Left lung (tissue), 10 donors: ENCODE measurements around the gene STAT3. TPM values are rescaled to one million over a fixed set of nuclear protein-coding genes. Genes with fewer than 3 reads are reported as not detected.

Source experiments
- ATAC-seq: fragments of 200-7000 bp; cut with Tn5 transposase; one replicate; pipeline ENCODE4 v1.9.1; 2020; ENCODE audit warnings: moderate library complexity
- DNase-seq, 4 donors: peaks; one replicate each; pipeline ENCODE4 v3.0.0-alpha.2; 2013 to 2020
- H3K27ac ChIP-seq, 2 donors: fragments of 200-600 bp; sonication (generic) in 1 of 2; one replicate each; pipeline versions ENCODE4 v1.5.0 to v1.8.0; 2020 to 2021
- H3K27me3 ChIP-seq, 2 donors: fragments of 200-600 bp; sonication (generic) in 1 of 2; one replicate each; pipeline versions ENCODE4 v1.5.0 to v1.8.0; 2020 to 2021
- H3K36me3 ChIP-seq, 2 donors: fragments of 200-600 bp; sonication (generic) in 1 of 2; one replicate each; pipeline versions ENCODE4 v1.5.0 to v1.8.0; 2020 to 2021
- H3K4me1 ChIP-seq, 2 donors: fragments of 200-600 bp; one replicate each; pipeline ENCODE4 v1.8.0; 2021
- H3K4me3 ChIP-seq, 2 donors: fragments of 200-600 bp; sonication (generic) in 1 of 2; one replicate each; pipeline versions ENCODE4 v1.5.0 to v1.8.0; 2020 to 2021; ENCODE audit warnings: mild to moderate bottlenecking in 1 of 2
- H3K9me3 ChIP-seq, 2 donors: fragments of 200-600 bp; sonication (generic) in 1 of 2; one replicate each; pipeline versions ENCODE4 v1.5.0 to v1.8.0; 2020 to 2021
- intact Hi-C, 2 donors: fragments of 100-400 bp; cut with DNase I; formaldehyde crosslinking; loops; one replicate each; pipeline versions ENCODE4 v1.11.2 to v1.14.2; 2022
- polyA plus RNA-seq, 6 donors: library from polyadenylated mRNA; unstranded; fragments of 120-200 nt; gene quantifications; one replicate each; pipeline ENCODE4 v1.2.1, GENCODE V29; 2013; ENCODE audit not compliant: insufficient read length in 6 of 6
- total RNA-seq, 2 donors: library from RNA; stranded (reverse); fragmentation: NEBNext Ultra II Directional; extraction: Animal tissue kit (Norgen Biotek cat#: 25700); gene quantifications; one replicate each; pipeline ENCODE4 v1.2.1, GENCODE V29; 2021
- TF ChIP-seq, protein P1 (sequence below), 2 donors: fragments of 200-600 bp; sonication (generic) in 1 of 2; IDR thresholded peaks; one replicate each; pipeline versions ENCODE4 v1.5.0 to v1.8.0; 2021; ENCODE audit warnings: antibody characterized with exemption in 2 of 2
- donor health status: DM: no; HTN: yes; CAD: no.
- donor health status: DM: no; HTN: no; CAD: no.

STAT3 gene
- total and polyA plus RNA-seq, 8 donors: 75.0 to 271 (median 80.5) TPM

DNA sequence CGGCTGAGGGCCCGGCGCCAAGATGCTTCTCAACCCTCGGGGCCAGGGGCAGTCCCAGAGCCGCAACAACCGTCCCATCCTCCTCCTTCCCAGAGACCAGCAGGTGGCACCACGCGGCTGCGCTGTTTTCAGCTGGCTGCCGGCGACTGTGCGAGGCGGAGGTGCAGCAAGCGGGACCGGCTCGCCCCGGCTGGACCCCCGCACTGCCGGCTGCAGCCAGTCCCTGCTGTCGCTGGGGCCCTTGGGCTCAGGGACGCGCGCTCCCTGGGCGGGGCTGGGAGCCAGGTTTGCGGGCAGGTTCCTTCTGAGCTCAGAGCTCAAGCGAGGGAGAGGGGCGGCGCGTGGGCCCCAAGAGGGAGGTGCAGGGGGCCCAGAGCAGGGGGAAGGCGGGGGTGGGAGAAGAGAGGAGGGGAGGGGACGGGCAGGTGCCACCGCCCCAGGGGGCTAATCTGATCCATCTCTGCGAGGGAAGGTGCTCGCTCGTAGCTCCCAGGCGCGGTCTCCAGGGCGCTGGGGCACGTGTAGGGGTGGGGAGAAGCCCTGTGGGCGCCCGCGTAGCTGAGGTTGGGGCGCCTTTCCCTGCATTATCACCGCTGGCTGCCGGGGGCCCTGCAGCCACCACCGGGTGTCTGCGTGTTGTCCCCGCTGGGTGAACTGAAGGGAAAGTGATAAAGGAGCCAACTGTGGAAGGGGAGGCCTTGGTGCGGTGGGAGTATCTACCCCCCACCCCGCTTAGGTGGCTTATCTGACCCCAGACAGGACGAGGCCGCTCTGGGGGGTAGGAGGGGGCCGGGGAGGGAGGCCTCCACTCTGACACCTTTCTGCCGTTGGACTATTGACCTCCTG, 75.7 kb downstream of the STAT3 start:
- ATAC-seq (peak; percentile 89), DNase-seq (peak; percentile 73 to 94 (median 90))
- H3K9me3 ChIP-seq: no peaks in the 10 kb centered on the region
- peaks cover 19 to 53% of the 10 kb centered on the region in 2 donors for H3K4me1 ChIP-seq
- TF ChIP-seq, protein P1, sequence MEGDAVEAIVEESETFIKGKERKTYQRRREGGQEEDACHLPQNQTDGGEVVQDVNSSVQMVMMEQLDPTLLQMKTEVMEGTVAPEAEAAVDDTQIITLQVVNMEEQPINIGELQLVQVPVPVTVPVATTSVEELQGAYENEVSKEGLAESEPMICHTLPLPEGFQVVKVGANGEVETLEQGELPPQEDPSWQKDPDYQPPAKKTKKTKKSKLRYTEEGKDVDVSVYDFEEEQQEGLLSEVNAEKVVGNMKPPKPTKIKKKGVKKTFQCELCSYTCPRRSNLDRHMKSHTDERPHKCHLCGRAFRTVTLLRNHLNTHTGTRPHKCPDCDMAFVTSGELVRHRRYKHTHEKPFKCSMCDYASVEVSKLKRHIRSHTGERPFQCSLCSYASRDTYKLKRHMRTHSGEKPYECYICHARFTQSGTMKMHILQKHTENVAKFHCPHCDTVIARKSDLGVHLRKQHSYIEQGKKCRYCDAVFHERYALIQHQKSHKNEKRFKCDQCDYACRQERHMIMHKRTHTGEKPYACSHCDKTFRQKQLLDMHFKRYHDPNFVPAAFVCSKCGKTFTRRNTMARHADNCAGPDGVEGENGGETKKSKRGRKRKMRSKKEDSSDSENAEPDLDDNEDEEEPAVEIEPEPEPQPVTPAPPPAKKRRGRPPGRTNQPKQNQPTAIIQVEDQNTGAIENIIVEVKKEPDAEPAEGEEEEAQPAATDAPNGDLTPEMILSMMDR (IDR thresholded peaks at IDR 0.05): peak; percentile 44 to 56
- H3K27ac ChIP-seq: peak overlapping the region; percentile 60 to 63
- intact Hi-C loops: no loop called here
- no peaks in the 10 kb centered on the region for H3K27me3 ChIP-seq
- no peak overlapping the region for H3K4me3 ChIP-seq
- peaks cover 0 to 94% of the 10 kb centered on the region in 2 donors for H3K36me3 ChIP-seq

DNA sequence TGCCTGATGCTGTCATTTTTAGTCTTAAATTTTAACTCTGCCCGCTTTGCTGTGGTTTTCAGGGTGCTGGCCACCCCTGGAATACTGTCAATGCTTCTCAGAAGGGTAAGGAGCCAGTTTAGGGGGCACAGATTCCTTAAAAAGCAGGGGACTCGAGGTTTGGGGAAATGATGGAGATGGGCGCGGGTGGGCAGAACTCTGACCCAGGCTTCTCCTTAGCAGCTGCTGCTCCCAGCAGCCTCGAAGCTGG, 76.3 kb downstream of the STAT3 start:
- TF ChIP-seq, protein P1 (IDR thresholded peaks at IDR 0.05): no peak
- Histone ChIP-seq H3K27me3 (no peaks in the 10 kb centered on the region), H3K9me3 (no peaks in the 10 kb centered on the region), H3K27ac (peak overlapping the region; percentile 60 to 63), H3K4me1 (peaks cover 19 to 53% of the 10 kb centered on the region in 2 donors), H3K4me3 (no peak overlapping the region), H3K36me3 (peaks cover 0 to 94% of the 10 kb centered on the region in 2 donors)
- ATAC-seq (no peak), DNase-seq (no peak)
- intact Hi-C loops: no loop called here

DNA sequence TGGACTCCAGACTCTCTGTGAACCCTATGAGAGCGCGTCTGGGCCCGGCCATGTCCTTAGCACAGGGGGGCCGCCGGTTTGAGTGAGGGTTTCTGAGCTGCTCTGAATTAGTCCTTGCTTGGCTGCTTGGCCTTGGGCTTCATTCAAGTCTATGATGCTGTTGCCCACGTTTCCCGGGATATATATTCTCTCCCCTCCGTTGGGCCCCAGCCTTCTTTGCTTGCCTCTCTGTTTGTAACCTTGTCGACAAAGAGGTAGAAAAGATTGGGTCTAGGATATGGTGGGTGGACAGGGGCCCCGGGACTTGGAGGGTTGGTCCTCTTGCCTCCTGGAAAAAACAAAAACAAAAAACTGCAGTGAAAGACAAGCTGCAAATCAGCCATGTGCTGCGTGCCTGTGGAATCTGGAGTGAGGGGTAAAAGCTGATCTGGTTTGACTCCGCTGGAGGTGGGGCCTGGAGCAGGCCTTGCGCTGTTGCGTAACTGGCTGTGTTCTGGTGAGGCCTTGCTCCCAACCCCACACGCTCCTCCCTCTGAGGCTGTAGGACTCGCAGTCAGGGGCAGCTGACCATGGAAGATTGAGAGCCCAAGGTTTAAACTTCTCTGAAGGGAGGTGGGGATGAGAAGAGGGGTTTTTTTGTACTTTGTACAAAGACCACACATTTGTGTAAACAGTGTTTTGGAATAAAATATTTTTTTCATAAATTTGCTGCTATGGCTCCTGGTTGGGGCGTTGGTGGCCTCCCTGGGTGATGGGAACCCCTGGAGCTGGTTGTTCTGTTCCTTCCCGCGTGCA, 76.8 kb downstream of the STAT3 start:
- Histone ChIP-seq H3K27me3 (no peaks in the 10 kb centered on the region), H3K36me3 (peaks cover 0 to 94% of the 10 kb centered on the region in 2 donors), H3K4me1 (peaks cover 19 to 53% of the 10 kb centered on the region in 2 donors), H3K4me3 (no peak overlapping the region), H3K27ac (peak overlapping the region; percentile 60 to 63), H3K9me3 (no peaks in the 10 kb centered on the region)
- TF ChIP-seq, protein P1 (IDR thresholded peaks at IDR 0.05): no peak
- peak; percentile 85 to 96 (median 93) for DNase-seq
- peak; percentile 95 for ATAC-seq
- intact Hi-C loops: no loop called here

DNA sequence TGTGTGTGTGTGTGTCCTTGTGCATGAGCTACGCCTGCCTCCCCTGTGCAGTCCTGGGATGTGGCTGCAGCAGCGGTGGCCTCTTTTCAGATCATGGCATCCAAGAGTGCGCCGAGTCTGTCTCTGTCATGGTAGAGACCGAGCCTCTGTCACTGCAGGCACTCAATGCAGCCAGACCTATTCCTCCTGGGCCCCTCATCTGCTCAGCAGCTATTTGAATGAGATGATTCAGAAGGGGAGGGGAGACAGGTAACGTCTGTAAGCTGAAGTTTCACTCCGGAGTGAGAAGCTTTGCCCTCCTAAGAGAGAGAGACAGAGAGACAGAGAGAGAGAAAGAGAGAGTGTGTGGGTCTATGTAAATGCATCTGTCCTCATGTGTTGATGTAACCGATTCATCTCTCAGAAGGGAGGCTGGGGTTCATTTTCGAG, 77.4 kb downstream of the STAT3 start:
- Histone ChIP-seq H3K27ac (peak overlapping the region; percentile 60 to 63), H3K36me3 (peaks cover 0 to 94% of the 10 kb centered on the region in 2 donors), H3K9me3 (no peaks in the 10 kb centered on the region), H3K4me1 (peaks cover 19 to 49% of the 10 kb centered on the region in 2 donors), H3K27me3 (no peaks in the 10 kb centered on the region), H3K4me3 (no peak overlapping the region)
- TF ChIP-seq, protein P1 (IDR thresholded peaks at IDR 0.05): no peak
- ATAC-seq (no peak), DNase-seq (no peak)
- intact Hi-C loops: no loop called here
